ENCODE results near the gene ANO1.

ANO1 gene

DNA sequence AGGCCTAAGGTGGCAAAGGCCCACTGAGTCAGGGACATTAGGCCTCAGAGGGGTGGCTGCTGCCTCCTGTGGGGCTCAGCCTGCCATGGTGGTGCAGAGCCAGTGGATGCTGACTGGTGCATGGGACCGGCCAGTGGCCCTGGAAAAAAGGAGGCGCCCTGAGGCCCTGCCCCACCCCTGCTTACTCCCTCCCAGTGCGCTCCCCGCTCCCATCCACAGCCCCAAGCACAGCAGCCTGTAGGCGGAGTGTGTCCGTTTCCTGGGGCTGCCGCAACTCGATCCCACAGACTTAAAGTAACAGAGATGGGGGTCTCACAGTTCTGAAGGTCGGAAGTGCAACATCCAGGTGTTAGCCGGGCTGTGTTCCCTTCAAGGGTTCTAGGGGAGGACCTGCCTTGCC, 86.6 kb downstream of the ANO1 start:
- no peak for DNase-seq (ENCODE audit: low spot score)

DNA sequence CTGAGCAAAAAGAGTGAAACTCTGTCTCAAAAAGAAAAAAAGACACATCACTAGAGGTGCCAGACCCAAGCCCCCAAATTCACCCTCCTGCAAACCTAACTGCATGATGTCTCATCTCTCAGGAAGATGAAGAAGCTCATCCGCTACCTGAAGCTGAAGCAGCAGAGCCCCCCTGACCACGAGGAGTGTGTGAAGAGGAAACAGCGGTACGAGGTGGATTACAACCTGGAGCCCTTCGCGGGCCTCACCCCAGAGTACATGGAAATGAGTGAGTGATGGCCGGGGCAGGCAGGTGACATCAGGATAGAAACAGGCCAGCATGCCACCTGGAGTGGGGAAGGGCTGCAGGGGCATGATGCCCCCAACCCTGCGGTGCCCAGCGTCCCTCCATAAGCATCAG, 89.0 kb downstream of the ANO1 start:
- DNase-seq (ENCODE audit: low spot score) = no peak

DNA sequence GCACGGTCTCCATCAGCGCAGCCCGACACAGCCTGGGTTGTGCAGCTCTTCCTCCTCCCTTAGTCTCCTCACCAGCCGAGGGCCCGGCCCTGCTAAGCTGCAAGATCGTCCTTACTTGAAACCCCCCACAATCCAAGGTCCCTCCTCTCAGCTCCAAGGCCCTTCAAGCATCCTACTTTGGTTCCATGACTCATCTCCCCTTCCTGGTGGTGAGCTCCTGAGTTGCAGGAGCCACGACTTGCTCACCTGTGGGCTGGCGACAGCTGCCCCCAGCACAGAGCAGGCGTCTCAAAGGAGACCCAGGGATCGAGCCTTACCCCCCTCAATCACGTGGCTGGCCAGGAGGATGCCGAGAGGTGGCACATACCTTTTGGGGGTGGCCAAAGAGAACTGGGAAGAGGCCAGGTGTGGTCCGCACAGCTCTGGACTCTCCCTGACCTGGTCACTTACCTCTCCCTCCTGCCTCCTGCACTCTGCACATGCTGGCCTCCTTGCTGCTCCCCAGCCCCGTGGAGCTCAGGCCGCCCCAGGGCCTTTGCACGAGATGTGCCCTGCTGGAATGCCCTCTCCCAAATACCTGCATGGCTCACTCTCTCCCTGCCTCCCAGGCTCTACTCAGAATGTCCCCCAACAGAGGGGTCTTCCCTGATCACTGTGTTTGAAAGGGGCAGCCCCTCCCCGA, 89.7 kb downstream of the ANO1 start:
- no peak for DNase-seq (ENCODE audit: low spot score)

DNA sequence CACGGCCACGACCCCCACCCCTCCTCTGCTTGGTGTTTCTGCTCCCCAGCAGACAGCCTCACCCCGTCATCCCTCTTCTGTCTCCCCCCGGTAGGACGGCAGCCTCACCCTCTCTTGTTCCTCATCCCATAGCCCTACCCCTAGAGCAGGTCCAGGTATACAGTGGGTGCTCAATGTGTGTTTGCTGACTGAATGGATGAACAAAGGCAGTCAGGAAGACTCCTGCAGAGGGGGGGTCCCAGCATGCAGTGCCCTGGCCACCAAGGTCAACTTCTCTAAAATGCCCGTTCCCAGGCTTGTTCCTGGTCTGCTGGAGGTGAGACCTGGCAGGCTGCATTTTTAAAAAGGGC, 90.3 kb downstream of the ANO1 start:
- no peak for DNase-seq (ENCODE audit: low spot score)

GRCh38 chr11:70169127-70169526, 91.0 kb downstream of the ANO1 start:
- DNase-seq (ENCODE audit: low spot score) = no peak

DNA sequence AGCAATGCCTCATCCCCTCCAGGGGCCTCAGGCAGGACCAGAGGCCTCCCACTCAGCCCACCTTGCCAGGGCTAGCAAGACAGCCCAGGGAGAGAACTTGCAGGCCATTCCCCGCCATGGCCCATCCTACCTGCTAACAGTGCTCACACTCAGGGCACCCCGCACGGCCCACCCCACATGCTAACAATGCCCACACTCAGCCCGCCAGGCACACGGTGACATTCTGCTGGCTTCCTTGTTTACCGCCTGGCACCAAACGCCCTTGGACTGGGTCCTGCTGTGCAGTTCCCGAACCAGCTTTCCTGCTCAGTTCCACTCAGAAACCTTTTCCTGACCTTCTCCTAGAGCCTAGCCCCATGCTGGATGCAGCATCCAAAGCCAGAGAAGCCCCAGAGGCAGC, 91.5 kb downstream of the ANO1 start:
- no peak for DNase-seq (ENCODE audit: low spot score)

DNA sequence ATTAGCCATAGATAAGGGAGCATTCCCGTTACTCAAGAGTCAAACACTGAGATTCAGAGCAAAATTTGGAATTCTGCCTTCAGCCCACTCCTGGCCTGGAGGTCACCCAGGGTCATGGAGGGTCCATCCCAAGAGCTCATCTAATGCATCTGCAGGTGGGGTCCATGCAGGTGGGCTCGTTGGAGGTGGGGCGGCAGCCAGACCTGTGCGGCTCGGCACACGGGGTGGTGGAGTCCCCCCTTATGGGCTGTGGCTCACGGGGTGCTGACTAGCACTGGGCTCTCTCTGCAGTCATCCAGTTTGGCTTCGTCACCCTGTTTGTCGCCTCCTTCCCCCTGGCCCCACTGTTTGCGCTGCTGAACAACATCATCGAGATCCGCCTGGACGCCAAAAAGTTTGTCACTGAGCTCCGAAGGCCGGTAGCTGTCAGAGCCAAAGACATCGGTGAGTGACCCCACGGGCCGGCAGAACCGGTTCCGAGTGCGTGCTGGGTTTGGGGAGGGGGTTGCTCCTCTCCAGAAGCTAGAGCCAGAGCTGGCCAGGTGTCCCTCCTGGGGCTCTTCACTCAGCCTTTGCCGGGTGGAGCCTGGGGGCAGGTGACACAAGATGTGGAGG, 92.6 kb downstream of the ANO1 start:
- no peak for DNase-seq (ENCODE audit: low spot score)

- DNase-seq (ENCODE audit: low spot score) = no peak
Measured at GRCh38 chr11:70173018-70173417, 94.9 kb downstream of the ANO1 start.

- DNase-seq (ENCODE audit: low spot score) = no peak
Measured at GRCh38 chr11:70174547-70175235, 96.6 kb downstream of the ANO1 start.

- DNase-seq (ENCODE audit: low spot score) = no peak
Measured at GRCh38 chr11:70175236-70175698, 97.2 kb downstream of the ANO1 start.

DNA sequence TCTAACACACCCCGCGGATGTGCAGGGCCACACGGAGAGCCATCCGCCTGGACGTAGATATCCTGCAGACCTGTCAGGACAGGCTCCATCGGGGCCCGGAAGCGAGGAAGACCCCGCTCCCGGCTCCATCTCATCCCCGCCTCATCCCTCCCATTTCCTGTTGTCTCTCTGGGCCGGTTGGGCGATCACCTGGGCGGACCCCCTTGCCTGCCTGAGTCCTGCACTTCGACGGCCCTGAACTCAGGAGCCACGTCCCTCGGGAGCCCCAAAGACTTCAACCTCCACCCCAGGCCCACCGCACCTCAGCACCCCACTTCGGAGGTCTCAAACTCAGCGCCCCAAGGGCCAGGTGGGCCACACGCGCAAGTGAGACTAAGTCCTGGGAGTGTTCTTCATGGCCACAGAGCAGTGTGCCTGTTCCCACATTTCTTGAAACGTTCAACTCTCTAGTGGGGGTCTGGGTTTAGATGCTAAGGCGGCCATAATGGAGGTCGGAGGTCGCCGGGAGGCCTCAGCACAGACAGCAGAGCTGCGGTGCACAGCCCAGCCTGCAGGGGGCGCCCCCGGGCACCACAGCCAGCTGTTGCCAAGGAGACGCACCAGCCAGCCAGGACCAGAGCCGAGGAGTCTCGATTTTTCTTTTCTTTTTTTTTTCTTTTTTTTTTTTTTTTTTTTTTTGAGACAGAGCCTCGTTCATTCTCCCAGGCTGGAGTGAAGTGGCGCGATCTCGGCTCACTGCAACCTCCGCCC, 99.0 kb downstream of the ANO1 start:
- no peak for DNase-seq (ENCODE audit: low spot score)

DNA sequence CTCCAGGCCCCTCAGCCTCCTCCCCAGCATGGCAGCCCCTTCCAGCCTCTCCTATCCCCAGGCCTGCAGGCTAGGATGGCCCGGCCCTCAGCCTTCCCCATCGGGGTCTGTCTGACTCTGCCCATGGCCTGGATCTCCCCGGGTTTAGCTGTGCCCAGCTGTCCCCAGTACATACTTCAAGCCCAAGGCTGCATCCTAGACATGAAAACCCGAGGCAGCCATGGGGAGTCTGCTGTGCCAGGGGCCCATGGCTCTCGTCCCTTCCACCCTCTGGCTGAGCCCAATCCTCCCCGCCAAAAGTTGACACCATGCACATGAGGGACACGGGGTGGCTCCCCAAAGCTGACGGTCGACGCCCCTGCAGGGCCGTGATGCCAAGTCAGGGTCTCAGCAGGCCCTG, 102.8 kb downstream of the ANO1 start:
- DNase-seq (ENCODE audit: low spot score) = no peak

GRCh38 chr11:70182266-70182665, 104.1 kb downstream of the ANO1 start:
- DNase-seq (ENCODE audit: low spot score) = no peak

DNA sequence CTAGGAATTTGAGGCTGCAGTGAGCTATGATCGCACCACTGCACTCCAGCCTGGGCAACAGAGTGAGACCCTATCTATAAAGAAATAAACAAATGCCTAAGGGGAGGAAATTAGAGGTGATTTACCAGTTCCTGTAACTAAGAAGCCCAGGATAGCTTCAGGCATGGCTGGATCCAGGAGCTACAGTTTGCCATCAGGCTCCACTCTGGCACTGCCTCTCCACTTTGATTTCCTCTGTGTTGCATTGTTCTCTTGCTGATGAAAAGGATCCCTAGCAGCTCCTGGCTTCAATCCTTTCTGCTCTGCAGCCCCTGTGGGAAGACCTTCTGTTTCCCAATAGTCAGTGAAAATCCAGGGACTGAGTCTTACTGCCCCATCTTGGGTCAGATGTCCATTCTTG, 104.9 kb downstream of the ANO1 start:
- no peak for DNase-seq (ENCODE audit: low spot score)

GRCh38 chr11:70183483-70184176, 105.5 kb downstream of the ANO1 start:
- no peak for DNase-seq (ENCODE audit: low spot score)

DNA sequence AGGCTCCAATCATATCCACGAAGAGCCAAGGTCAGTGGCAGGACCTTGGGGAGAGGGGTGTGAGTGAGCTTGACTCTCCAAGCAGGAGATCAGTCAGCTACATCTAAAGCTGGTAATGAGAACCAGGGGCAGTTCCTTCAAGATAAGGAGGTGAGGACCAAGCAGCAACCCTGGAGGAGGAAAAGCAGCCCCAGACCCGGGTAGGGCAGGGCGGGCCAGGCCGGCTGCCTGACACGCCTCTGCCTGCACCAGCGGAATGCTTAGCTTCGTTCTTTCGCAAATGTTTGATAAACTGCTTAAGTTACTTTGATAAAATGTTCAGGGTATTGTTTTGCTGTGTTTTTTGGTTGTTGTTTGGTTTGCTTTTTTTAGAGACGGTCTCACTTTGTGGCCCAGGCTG, 106.3 kb downstream of the ANO1 start:
- no peak for DNase-seq (ENCODE audit: low spot score)

DNA sequence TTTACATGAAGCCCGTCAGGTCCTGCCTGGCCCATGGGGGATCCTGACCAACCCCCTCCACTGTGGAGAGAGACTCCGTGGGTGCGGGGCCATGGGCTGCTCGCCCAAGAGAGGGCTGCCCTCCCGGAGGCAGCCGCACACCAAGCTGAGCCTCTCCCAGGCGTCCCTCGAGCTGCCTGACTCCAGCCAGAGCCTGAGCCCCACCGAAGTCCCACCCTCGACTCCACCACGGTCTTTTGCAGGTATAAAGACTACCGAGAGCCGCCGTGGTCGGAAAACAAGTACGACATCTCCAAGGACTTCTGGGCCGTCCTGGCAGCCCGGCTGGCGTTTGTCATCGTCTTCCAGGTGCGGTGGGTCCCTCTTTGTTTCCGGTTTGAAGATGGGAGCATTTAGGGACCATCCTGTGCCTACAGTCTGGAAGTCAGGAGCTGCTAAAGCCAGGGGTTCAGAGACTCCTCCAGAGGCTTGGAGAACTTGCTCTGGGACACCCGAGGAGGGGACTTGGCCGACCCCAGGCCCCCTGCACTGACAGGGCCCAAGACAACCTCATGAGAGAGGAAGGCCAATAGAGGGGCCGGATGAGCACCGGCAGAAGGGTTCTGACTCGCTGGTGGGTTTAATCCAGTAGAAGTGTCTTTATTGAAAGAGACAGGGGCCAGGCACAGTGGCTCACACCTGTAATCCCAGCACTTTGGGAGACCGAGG, 107.4 kb downstream of the ANO1 start:
- no peak for DNase-seq (ENCODE audit: low spot score)

DNA sequence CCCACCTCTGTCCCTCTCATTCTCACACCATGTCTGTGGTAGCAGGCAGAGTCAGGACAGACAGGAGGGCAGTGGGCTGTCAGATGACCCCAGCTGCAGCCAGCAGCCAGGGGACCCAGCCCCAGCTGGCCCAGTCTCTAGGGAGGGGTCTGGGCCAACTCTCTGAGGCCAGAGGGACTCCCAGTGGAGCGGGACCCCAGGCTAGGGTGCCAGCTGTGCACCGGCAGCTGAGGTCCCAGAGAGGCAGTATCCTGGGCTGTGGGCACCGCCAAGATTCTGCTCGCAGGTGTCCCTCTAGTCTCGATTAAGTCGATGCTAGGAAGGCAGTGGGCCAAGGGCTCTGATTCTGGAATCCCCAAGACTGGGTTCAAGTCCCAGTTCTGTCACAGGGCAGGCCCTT, 108.3 kb downstream of the ANO1 start:
- no peak for DNase-seq (ENCODE audit: low spot score)

DNA sequence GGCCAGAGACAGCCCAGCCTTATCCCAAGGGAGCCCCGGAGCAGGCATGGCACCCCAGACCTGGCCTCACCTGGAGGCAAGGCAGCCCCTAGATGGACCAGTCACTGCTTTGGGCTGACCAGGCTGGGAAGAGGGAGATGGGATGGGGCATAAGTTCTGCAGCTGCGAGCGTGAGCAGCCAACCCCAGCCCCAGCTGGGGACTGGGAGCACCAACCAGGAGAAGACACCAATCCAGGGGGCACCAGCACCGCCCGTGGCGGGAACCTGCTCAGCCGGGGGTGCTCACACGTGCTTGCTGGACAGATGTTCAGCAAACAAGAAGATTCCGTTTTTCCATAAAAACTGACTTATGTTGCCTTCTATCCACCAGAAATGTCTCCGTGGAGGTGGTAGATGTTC, 108.8 kb downstream of the ANO1 start:
- DNase-seq (ENCODE audit: low spot score) = no peak

- DNase-seq (ENCODE audit: low spot score) = no peak
Measured at GRCh38 chr11:70187771-70188170, 109.7 kb downstream of the ANO1 start.

GRCh38 chr11:70189622-70190021, 111.5 kb downstream of the ANO1 start:
- DNase-seq (ENCODE audit: low spot score) = no peak

Data from SW480 (cell line).